Keratinocyte (primary cell): ENCODE measurements around the gene HERC6. TPM values are rescaled to one million over a fixed set of nuclear protein-coding genes. Genes with fewer than 3 reads are reported as not detected.

Source experiments
- DNase-seq: peaks from one replicate; pipeline ENCODE4 v3.0.0-alpha.2; 2011; ENCODE audit warnings: low read depth, missing footprints, low spot score
- FAIRE-seq: peaks from 2 replicates; lab custom pipeline; 2011; peaks lifted over from hg19 to GRCh38; lab: Jason Lieb, UNC
- H2AFZ ChIP-seq: 2 replicates; pipeline ENCODE4 v1.6.0; 2012; ENCODE audit warnings: low read length, control low read depth, inconsistent platforms; ENCODE audit not compliant: control insufficient read depth
- H3K27ac ChIP-seq: 2 replicates; pipeline ENCODE4 v1.5.1; 2011; ENCODE audit warnings: low read length; ENCODE audit not compliant: control insufficient read depth, insufficient read depth
- H3K27me3 ChIP-seq: 3 replicates; pipeline ENCODE4 v1.6.0; 2011; ENCODE audit warnings: low read length; ENCODE audit not compliant: control insufficient read depth, insufficient read depth; ENCODE audit errors: extremely low read depth
- H3K36me3 ChIP-seq, 2 experiments: 2 replicates in 1 of 2; 3 replicates in 1 of 2; pipeline ENCODE4 v1.5.1; 2011; ENCODE audit warnings: low read length in 2 of 2, mild to moderate bottlenecking in 1 of 2; ENCODE audit not compliant: control insufficient read depth in 2 of 2, insufficient read depth in 2 of 2; ENCODE audit errors: extremely low read depth in 1 of 2
- H3K4me1 ChIP-seq: 3 replicates; pipeline ENCODE4 v1.5.1; 2011; ENCODE audit warnings: low read length; ENCODE audit not compliant: control insufficient read depth, insufficient read depth; ENCODE audit errors: extremely low read depth
- H3K4me2 ChIP-seq: 3 replicates; pipeline ENCODE4 v1.6.0; 2011; ENCODE audit warnings: low read depth, low read length; ENCODE audit not compliant: control insufficient read depth, insufficient read depth; ENCODE audit errors: extremely low read depth
- H3K4me3 ChIP-seq, 3 experiments: fragments of 200-600 bp in 1 of 3; sonication (generic) in 1 of 3; 2 replicates in 2 of 3; 3 replicates in 1 of 3; pipeline ENCODE4 v1.5.1; 2011 to 2016; ENCODE audit warnings: low read length in 3 of 3, mild to moderate bottlenecking in 3 of 3, control low read depth in 2 of 3, inconsistent platforms in 1 of 3, low read depth in 1 of 3, mixed read lengths in 1 of 3, mixed run types in 1 of 3, moderate library complexity in 1 of 3; ENCODE audit not compliant: control insufficient read depth in 2 of 3, insufficient read depth in 2 of 3; ENCODE audit errors: extremely low read depth in 1 of 3
- H3K79me2 ChIP-seq: 2 replicates; pipeline ENCODE4 v1.6.0; 2012; ENCODE audit warnings: low read length; ENCODE audit not compliant: control insufficient read depth, insufficient read depth
- H3K9ac ChIP-seq: 3 replicates; pipeline ENCODE4 v1.6.0; 2011; ENCODE audit warnings: low read length; ENCODE audit not compliant: control insufficient read depth, insufficient read depth; ENCODE audit errors: extremely low read depth
- H3K9me1 ChIP-seq: 3 replicates; pipeline ENCODE4 v1.6.0; 2011; ENCODE audit warnings: low read length; ENCODE audit not compliant: control insufficient read depth, insufficient read depth; ENCODE audit errors: extremely low read depth
- H3K9me3 ChIP-seq: 2 replicates; pipeline ENCODE4 v1.5.1; 2012; ENCODE audit warnings: low read depth, low read length; ENCODE audit not compliant: control insufficient read depth
- H4K20me1 ChIP-seq: 3 replicates; pipeline ENCODE4 v1.6.0; 2011; ENCODE audit warnings: low read length; ENCODE audit not compliant: control insufficient read depth, insufficient read depth; ENCODE audit errors: extremely low read depth
- CTCF ChIP-seq, 3 experiments: IDR thresholded peaks in 1 of 3; conservative IDR thresholded peaks in 1 of 3; optimal IDR thresholded peaks in 1 of 3; 2 replicates in 2 of 3; 3 replicates in 1 of 3; pipeline versions ENCODE3 to v1.5.1; 2011; ENCODE audit warnings: low read length in 3 of 3, mild to moderate bottlenecking in 3 of 3, moderate library complexity in 2 of 3, control low read depth in 1 of 3, inconsistent platforms in 1 of 3; ENCODE audit not compliant: insufficient read depth in 2 of 3; ENCODE audit errors: extremely low read depth in 1 of 3
- EZH2 ChIP-seq: IDR thresholded peaks from one replicate; pipeline ENCODE4 v1.6.1; 2012; ENCODE audit warnings: inconsistent platforms, mild to moderate bottlenecking, low read length, moderate library complexity
- dilution Hi-C: fragments of 300-500 bp; cut with MboI; formaldehyde crosslinking; loops from one replicate; pipeline ENCODE4 v1.7.0; 2020; ENCODE audit warnings: low sequenced_read_pairs; ENCODE audit not compliant: extremely low pct_ligation_motif_present
- polyA plus RNA-seq, 5 experiments: library from polyadenylated mRNA; depleted of rRNA in 3 of 5; stranded (reverse) in 3 of 5; stranded (forward) in 1 of 5; unstranded in 1 of 5; fragments of >200 nt; gene quantifications; 1 replicate in 1 of 5; 2 replicates in 3 of 5; 3 replicates in 1 of 5; pipeline versions ENCODE4 v1.2.1 to v1.2.3, GENCODE V29; 2011 to 2012; ENCODE audit warnings: missing spikeins in 2 of 5, low read depth in 1 of 5, low replicate concordance in 1 of 5

The HERC6 gene
- polyA plus RNA-seq, 1 donor (not counting 4 experiments of a cell fraction or from before 2014, with no cell fraction given), result 33.9 TPM

DNA sequence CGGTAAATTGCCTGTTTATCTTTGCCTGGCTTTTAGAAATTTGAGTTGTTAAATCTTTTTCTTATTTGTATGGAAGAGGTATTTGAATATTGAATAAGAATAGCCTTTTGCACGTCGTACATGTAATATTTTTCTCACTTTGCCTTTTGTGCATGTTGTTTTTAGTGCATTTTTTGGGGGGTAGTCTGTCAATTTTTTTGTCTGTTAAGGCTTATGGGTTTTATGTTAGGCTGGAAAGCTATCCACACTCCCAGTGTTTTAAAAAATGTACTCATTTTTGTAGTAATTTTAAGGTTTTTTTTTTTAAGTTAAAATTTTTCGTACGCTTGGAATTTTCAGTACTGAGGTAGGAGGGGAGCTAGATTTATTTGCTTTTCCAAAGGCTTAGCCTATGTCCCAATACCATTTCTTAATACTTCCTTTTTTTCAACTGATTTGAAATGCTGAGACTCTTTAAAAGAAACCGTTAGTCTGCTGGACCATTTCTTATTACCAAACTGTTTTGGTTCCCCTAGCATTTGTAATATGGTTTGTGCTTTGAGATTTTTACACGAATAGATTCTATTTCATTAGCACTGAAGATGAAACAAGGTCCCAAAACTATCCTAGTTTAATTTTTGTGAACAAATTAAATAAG is 79.6 kb downstream of the HERC6 start:
- no peak overlapping the region for H2AFZ ChIP-seq
- FAIRE-seq (peak; percentile 34), DNase-seq (no peak)
- H3K79me2 ChIP-seq, result no peaks in the 10 kb centered on the region
- H3K4me2 ChIP-seq, result no peak overlapping the region
- no peak overlapping the region for H3K27ac ChIP-seq
- H4K20me1 ChIP-seq, result no peaks in the 10 kb centered on the region
- H3K9ac ChIP-seq, result no peak overlapping the region
- no peak overlapping the region for H3K4me3 ChIP-seq
- no peaks in the 10 kb centered on the region for H3K9me3 ChIP-seq
- H3K4me1 ChIP-seq, result peaks cover 10% of the 10 kb centered on the region
- peaks cover 6% of the 10 kb centered on the region for H3K27me3 ChIP-seq
- TF ChIP-seq CTCF (optimal IDR thresholded peaks at IDR 0.05 in 1 of 3, IDR thresholded peaks at IDR 0.05 in 1 of 3, conservative IDR thresholded peaks at IDR 0.05 in 1 of 3; ENCODE audit: extremely low read depth in 1 of 3, insufficient read depth in 2 of 3, low read length in 3 of 3) (no peak), EZH2 (no peak)
- no peaks in the 10 kb centered on the region for H3K9me1 ChIP-seq
- no peaks in the 10 kb centered on the region for H3K36me3 ChIP-seq
- dilution Hi-C loops, result no loop called here

DNA sequence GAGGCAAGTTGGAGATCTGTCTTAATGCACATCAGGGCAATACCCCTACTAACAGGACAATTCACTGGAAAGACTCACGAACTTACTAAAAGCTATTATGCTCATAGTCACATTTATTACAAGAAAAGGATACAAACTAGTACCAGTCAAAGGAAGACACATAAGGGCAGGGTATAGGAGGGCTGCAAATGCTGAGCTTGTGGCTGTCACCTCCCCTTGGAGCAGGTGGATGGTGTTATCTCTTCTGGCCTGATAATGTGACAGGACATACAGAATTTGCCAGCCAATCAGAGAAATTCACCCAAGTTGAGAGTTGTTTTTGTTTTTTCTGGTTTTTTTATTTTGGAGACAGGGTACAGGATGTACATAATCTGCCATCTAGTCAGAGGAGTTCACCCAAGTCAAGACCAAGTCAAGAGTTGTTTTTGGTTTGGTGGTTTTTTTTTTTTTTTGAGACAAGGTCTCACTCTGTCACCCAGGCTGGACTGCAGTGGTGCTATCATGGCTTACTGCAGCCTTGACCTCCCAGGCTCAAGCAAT is 87.1 kb downstream of the HERC6 start:
- Histone ChIP-seq H3K27me3 (no peaks in the 10 kb centered on the region), H3K4me2 (no peak overlapping the region), H3K4me3 (no peak overlapping the region), H3K9me3 (no peaks in the 10 kb centered on the region), H3K36me3 (peaks cover 0 to 2% of the 10 kb centered on the region in 2 experiments), H3K79me2 (no peaks in the 10 kb centered on the region), H3K27ac (no peak overlapping the region), H4K20me1 (no peaks in the 10 kb centered on the region), H2AFZ (no peak overlapping the region), H3K9ac (no peak overlapping the region), H3K4me1 (no peaks in the 10 kb centered on the region), H3K9me1 (no peaks in the 10 kb centered on the region)
- no peak for TF ChIP-seq CTCF (optimal IDR thresholded peaks at IDR 0.05 in 1 of 3, IDR thresholded peaks at IDR 0.05 in 1 of 3, conservative IDR thresholded peaks at IDR 0.05 in 1 of 3; ENCODE audit: extremely low read depth in 1 of 3, insufficient read depth in 2 of 3, low read length in 3 of 3)
- no peak for TF ChIP-seq EZH2
- no peak for FAIRE-seq
- dilution Hi-C loops, result no loop called here
- no peak for DNase-seq
